RCC 7860 (cell line): ENCODE results near the gene HBEGF.
"Not testable (repeated sequence)": the region's sequence is repeated elsewhere in the genome, so short reads cannot be mapped to it uniquely, and the experiment has no call there.

Experiments
- DNase-seq: peaks from one replicate; pipeline ENCODE4 v3.0.0-alpha.2; 2015; ENCODE audit warnings: low spot score
- FAIRE-seq: peaks from 2 replicates; lab custom pipeline; 2012; peaks lifted over from hg19 to GRCh38; lab: Jason Lieb, UNC

Gene HBEGF

GRCh38 chr5:140361901-140362300 lies 15.5 kb upstream of the HBEGF start:
- FAIRE-seq (no peak), DNase-seq (no peak)

- FAIRE-seq: no peak
- DNase-seq: no peak
Observed at GRCh38 chr5:140360681-140361479, 14.5 kb upstream of the HBEGF start.

- no peak for FAIRE-seq
- DNase-seq: no peak
Observed at GRCh38 chr5:140360101-140360500, 13.7 kb upstream of the HBEGF start, which contains the start of gene SLC4A9. SLC4A9 (plus strand) TSS chr5:140360194; CDS start chr5:140360237, 43 bp downstream.

GRCh38 chr5:140358738-140359310 lies 12.4 kb upstream of the HBEGF start:
- FAIRE-seq (no peak), DNase-seq (no peak)

GRCh38 chr5:140357726-140358093 lies 11.3 kb upstream of the HBEGF start:
- no peak for FAIRE-seq
- peak; percentile 77 for DNase-seq

- FAIRE-seq: no peak
Observed at GRCh38 chr5:140356853-140357725, 10.7 kb upstream of the HBEGF start.

GRCh38 chr5:140355546-140355945 lies 9.1 kb upstream of the HBEGF start:
- no peak for FAIRE-seq

More at GRCh38 chr5:140356853-140357725, 10.7 kb upstream of the HBEGF start:
- no peak for DNase-seq

GRCh38 chr5:140351609-140352334 lies 5.4 kb upstream of the HBEGF start:
- FAIRE-seq (no peak), DNase-seq (peak; percentile 48)

More at GRCh38 chr5:140355546-140355945, 9.1 kb upstream of the HBEGF start:
- DNase-seq: no peak

GRCh38 chr5:140349244-140349643 lies 2.8 kb upstream of the HBEGF start:
- DNase-seq: no peak
- FAIRE-seq: no peak

GRCh38 chr5:140348104-140348503 lies 1.7 kb upstream of the HBEGF start:
- no peak for FAIRE-seq
- DNase-seq: no peak

GRCh38 chr5:140347360-140347759 lies 957 bp upstream of the HBEGF start:
- no peak for DNase-seq
- FAIRE-seq: no peak

GRCh38 chr5:140345919-140346347 lies 470 bp downstream of the HBEGF start:
- FAIRE-seq: no peak
- DNase-seq: peak; percentile 29

GRCh38 chr5:140344683-140345423 lies 1.6 kb downstream of the HBEGF start:
- no peak for FAIRE-seq
- peak; percentile 74 for DNase-seq

- FAIRE-seq, DNase-seq: not testable (repeated sequence)
Observed at GRCh38 chr5:140343849-140344248, 2.6 kb downstream of the HBEGF start.

GRCh38 chr5:140342896-140343295 lies 3.5 kb downstream of the HBEGF start:
- FAIRE-seq (no peak), DNase-seq (no peak)

GRCh38 chr5:140342287-140342686 lies 4.1 kb downstream of the HBEGF start:
- FAIRE-seq (no peak), DNase-seq (no peak)

- no peak for FAIRE-seq
- DNase-seq: no peak
Observed at GRCh38 chr5:140341591-140341990, 4.8 kb downstream of the HBEGF start.

GRCh38 chr5:140340605-140341121 lies 5.7 kb downstream of the HBEGF start:
- FAIRE-seq (no peak), DNase-seq (no peak)

- FAIRE-seq: no peak
- DNase-seq: no peak
Observed at GRCh38 chr5:140339636-140340035, 6.8 kb downstream of the HBEGF start.

- no peak for FAIRE-seq
- DNase-seq: no peak
Observed at GRCh38 chr5:140338908-140339307, 7.5 kb downstream of the HBEGF start.
